GM12892 (cell line): ENCODE measurements around the gene SPI1.
A peak's percentile ranks its signal among the peaks of the same experiment; 100 is the strongest.

ENCODE experiments used
- DNase-seq: peaks from one replicate; pipeline ENCODE4 v3.0.0; 2011; ENCODE audit not compliant: insufficient read length
- FAIRE-seq: peaks from 2 replicates; lab custom pipeline; 2011; peaks lifted over from hg19 to GRCh38; lab: Jason Lieb, UNC
- POLR2A ChIP-seq: IDR thresholded peaks from 2 replicates; pipeline ENCODE4 v1.6.1; 2011; ENCODE audit warnings: low read depth, low read length, control low read depth
- POLR2AphosphoS5 ChIP-seq: IDR thresholded peaks from 2 replicates; pipeline ENCODE4 v1.6.1; 2011; ENCODE audit warnings: low read depth, low read length, control low read depth
- TAF1 ChIP-seq: IDR thresholded peaks from 2 replicates; pipeline ENCODE4 v1.6.1; 2011; ENCODE audit warnings: low read depth, mild to moderate bottlenecking, control low read depth, low read length, borderline replicate concordance

SPI1 gene

DNA sequence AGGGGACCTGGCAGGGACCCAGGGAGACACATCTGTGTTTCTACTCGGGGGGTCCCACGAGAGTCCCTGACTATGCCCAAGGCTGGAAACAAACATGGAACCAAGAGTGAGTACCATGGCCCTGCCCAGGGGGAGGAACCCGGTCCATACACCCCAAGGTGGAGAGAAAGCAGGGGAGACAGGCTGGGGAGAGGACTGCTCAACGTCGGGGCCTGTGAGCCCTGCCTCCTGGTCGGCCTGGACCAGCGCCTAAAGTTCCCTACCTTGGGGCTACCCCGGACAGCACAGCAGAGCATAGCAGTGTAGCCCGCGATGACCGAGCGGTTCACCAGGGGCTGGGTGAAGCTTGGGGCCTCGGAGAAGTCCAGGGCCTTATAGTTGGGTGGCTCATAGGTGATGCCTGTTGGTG, 46.0 kb downstream of the SPI1 start:
- FAIRE-seq (no peak), DNase-seq (no peak)
- TF ChIP-seq POLR2A, result no peak
- no peak for TF ChIP-seq POLR2AphosphoS5
- no peak for TF ChIP-seq TAF1

DNA sequence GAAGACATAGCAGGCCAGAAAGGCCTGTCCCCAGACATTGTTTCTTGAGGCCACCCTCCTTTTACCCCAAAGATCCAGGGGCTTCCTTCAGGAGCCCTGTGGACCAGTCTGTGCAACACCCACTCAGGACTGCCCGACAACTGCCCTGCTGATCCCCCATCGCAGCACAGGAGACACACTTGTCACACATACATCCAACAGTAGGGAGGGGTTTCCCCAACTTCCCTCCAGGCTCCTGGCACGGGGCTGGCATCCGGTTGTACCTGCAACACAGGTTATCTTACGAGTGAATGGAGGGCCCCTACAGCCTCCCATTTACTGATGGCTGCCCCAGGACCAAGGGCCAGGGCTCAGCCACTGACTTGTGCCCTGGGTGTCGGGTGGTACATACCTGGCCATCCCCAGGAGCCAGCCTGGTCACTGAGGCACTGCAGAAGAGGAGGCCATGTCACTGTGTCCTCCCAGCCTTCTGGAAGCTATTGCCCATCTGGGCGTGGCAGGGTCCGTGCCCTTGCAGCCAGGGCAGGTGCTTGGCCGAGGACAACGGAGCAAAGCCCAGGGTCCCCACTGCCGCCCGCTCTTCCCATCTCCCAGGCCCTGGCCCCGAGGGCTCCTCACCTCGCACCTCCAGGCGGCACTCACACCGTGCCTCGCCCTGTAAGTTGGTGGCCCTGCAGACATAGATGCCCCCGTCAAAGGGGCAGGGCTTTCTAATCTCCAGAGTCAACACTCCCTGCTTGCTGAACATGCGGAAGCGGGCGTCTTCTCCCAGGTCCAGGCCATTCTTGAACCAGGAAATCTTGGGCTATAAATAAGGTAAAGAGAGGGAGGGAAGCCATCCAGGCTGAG, 46.7 kb downstream of the SPI1 start:
- no peak for TF ChIP-seq POLR2A
- DNase-seq (no peak), FAIRE-seq (no peak)

DNA sequence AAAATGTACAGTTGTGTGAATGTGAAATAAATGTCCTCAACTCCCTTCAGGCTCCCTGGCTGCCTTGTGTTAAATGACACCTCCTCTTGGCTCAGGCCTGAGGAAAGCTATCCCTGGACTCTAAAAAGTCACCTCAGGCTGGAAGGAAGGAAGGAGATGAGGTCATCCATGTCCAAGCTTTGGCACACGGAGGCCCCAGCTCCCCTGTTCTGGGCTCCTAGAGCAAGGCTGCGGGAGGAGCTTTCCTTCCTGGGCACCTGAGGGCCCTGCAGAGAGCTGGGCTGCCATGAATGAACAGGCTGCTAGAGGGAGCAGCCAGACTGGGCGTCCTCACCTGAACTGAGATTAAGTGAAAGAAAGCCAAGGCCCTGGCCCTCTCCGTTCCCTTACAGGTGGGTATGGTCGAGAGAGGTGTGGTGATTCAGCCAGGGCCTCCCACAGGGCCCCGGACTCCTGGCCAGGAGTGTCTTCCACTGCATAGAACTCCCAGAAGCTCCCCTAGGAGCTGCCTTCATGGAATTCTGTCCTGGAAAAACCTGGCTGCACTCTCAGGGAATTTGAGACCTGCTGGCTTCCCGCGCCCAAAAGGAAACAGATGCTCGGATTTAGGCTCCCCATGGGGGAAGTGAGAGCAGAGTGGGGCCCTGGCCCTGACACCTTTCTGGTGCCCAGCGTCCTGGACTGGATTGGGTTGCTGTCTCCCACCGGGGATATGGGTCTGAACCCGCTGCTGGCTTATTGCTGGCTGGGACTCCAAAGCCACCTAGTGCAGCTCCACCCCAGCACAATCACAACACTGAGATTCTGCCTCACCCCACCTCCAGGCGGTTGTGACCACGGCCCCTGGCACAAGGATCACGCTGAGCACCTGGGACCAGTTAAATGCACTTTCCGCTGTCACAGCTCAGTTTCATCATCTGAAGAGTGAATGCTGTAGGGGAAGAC, 48.1 kb downstream of the SPI1 start:
- FAIRE-seq, result no peak
- TF ChIP-seq POLR2A, result no peak
- TF ChIP-seq TAF1, result no peak
- no peak for TF ChIP-seq POLR2AphosphoS5

DNA sequence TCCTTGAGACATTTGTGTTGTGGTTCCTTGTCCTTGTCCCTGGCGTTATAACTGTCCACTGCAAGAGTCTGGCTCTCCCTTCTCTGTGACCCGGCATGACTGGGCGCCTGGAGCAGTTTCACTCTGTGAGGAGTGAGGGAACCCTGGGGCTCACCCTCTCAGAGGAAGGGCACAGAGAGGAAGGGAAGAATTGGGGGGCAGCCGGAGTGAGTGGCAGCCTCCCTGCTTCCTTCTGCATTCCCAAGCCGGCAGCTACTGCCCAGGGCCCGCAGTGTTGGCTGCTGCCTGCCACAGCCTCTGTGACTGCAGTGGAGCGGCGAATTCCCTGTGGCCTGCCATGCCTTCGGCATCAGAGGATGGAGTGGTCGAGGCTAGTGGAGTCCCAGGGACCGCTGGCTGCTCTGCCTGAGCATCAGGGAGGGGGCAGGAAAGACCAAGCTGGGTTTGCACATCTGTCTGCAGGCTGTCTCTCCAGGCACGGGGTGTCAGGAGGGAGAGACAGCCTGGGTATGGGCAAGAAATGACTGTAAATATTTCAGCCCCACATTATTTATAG, 48.8 kb downstream of the SPI1 start:
- FAIRE-seq, result no peak
- DNase-seq, result peak; percentile 10
- no peak for TF ChIP-seq TAF1
- TF ChIP-seq POLR2AphosphoS5, result no peak
- TF ChIP-seq POLR2A, result no peak

More for the DNA sequence above, 48.1 kb downstream of the SPI1 start:
- DNase-seq, result peak; percentile 16

DNA sequence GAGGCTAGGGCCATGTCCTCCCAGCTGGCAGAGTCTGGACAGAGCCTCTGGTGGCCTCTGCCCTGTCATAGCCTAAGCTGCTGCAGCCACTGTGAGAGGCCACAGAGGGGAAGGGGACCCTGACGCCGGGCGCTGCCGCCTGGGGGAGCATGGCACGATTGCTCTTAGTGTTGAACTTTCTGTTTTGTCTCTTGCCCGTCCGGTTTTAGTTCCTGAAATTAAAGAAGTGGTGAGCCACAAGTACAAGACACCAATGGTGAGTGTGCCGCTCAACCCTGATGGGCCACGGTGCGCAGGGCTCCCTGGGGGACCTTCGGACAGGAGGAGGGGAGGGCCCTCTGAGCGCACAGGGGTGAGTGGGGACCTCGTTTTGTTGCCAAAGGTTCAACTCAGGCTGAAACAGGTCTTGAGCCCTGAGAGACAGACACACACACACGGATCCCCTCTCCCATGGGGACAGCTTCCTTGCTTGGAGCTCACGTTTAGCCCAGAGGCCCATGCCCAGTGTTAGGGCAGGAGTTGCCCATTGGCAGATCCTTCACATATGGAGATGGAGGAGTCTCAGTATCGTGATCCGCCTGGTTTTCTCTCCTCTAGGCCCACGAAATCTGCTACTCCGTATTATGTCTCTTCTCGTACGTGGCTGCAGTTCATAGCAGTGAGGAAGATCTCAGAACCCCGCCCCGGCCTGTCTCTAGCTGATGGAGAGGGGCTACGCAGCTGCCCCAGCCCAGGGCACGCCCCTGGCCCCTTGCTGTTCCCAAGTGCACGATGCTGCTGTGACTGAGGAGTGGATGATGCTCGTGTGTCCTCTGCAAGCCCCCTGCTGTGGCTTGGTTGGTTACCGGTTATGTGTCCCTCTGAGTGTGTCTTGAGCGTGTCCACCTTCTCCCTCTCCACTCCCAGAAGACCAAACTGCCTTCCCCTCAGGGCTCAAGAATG, 49.6 kb downstream of the SPI1 start:
- no peak for TF ChIP-seq POLR2A
- FAIRE-seq (no peak), DNase-seq (peak; percentile 11)

DNA sequence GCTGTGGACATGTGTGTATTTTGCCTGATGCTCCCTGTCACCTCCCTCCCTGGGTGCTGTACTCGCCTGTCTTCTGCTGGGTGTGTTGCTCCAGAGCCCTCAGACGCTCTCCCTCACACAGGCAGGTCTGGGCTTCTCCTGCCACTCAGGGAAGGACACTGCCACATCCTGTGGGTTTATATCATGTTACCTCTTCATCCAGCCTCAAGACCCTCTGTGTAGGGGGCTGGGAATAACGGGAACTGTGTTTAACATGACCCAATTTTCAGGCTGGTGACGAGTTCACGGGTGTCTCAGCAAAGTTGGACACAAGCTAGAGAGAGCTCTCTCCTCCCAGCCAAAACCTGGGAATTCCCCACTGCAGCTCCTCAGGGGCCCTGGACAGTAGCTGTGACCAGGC, 50.4 kb downstream of the SPI1 start:
- DNase-seq (no peak), FAIRE-seq (no peak)
- TF ChIP-seq POLR2AphosphoS5 (no peak), TAF1 (no peak), POLR2A (no peak)

DNA sequence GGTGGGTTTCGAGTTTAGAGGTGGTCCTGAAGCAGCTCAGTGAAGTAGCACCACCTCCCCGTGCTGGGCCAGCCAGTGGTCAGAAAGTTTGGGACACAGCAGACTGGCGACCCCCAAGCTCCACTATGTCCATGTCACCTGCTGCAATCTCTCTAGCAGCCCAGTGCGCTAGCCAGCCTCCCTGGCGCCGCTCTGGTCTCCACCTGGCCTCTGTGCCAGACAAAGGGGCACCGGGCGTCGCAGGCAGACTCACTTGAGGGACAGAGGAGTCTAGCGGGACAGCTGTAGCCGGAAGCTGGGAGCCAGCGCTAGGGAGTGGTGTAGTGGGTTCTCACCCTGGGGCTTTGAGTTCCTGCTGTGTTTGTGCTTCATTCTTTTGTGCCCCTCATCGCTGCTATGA, 51.3 kb downstream of the SPI1 start:
- FAIRE-seq, result no peak

DNA sequence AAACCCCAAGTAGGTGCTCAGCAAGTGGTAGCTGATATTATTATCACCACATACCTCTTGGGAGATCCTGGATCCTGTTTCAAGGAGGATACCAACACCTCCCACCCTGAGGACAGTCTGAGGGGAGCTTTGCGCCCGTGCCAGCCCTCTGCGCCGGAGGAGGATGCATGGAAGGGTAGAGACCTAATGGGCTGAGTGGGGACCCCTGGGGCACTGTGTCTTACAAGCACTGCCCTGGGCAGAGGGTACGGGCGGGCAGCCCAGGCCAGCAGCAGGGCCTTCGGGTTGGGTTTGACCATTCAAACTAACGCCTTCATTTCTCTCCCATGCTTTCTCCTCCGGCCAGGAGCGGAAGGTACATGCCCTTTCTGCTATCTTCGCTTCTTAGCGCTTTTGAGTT, 52.1 kb downstream of the SPI1 start:
- no peak for TF ChIP-seq TAF1
- TF ChIP-seq POLR2AphosphoS5, result no peak
- no peak for TF ChIP-seq POLR2A
- no peak for DNase-seq
- no peak for FAIRE-seq

More for the DNA sequence above, 51.3 kb downstream of the SPI1 start:
- DNase-seq, result no peak
- TF ChIP-seq POLR2A (no peak), TAF1 (no peak), POLR2AphosphoS5 (no peak)

DNA sequence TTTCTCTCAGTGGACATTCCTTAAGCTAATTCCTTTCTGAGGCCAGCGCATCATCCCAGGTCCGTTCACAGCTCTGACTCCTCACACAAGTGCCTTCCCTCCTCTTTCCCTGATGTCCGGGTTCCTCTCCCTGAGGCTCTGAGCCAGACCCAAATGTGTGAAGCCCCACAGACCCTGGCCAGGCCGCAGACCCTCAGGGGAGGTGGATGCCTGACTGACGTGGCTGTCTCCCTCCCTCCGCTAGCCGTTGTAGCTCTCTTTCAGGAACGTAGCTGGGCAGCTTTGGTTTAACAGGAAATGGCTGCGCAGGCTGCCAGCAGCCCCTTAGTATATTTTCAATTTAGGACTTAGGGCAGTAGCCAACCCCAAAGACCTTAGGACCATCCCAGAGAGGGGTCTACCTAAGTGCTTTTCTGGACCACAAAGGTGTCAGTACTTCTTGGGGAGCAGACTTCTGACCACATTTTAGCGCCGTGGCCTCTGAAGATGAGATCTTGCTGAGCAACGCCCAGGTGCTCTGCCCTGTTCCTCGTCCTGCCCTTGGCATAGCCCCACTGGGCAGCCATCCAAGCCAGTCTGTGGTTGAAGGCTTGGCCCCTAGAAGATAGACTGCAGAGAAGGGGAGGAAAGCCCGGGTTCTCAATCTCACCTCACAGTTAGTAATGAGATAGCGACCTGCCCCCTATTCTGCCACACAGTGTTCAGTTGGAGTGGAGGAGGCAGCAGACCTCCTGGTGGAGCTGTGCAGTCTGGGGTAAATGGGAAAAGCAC, 52.9 kb downstream of the SPI1 start:
- FAIRE-seq, result no peak
- TF ChIP-seq POLR2A (no peak), POLR2AphosphoS5 (no peak), TAF1 (no peak)
- DNase-seq, result no peak

DNA sequence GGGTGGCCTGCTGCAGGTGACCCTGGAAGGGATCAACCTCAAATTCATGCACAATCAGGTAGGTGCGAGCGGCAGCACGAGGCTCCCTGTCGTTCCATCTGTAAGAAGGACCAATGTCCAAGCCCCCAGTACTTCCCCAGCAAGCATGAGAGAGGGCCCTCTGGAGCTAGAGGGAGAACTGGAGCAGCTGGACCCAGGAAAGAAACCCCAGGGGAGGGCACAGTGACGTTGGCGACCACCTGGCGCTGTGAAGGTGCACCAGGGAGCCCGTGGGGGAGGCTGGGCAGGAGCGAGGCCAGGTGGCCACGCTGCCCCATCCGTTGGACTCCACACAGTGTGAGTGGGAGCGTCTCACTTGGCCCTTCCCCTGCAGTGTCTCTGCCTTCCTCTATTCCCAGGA, 53.8 kb downstream of the SPI1 start:
- DNase-seq (no peak), FAIRE-seq (no peak)
- no peak for TF ChIP-seq TAF1
- TF ChIP-seq POLR2AphosphoS5, result no peak
- no peak for TF ChIP-seq POLR2A
